Kidney (tissue), 14 donors: ENCODE results near the gene CNTN4. TPM values are rescaled to one million over a fixed set of nuclear protein-coding genes. Genes with fewer than 3 reads are reported as not detected.

ENCODE experiments used
- DNase-seq, 5 donors: peaks; one replicate each; pipeline ENCODE4 v3.0.0-alpha.2; 2013 to 2020
- FAIRE-seq: peaks from 2 replicates; lab custom pipeline; 2012; peaks lifted over from hg19 to GRCh38; lab: Jason Lieb, UNC
- H3K27ac ChIP-seq, 2 donors: one replicate each; pipeline ENCODE4 v1.7.0; 2013; ENCODE audit warnings: low read depth in 2 of 2, low read length in 2 of 2, inconsistent platforms in 1 of 2
- H3K27me3 ChIP-seq: one replicate; pipeline ENCODE4 v1.7.1; 2013; ENCODE audit warnings: low read length, inconsistent platforms; ENCODE audit not compliant: control insufficient read depth, insufficient read depth
- H3K36me3 ChIP-seq, 3 donors: one replicate each; pipeline versions ENCODE4 v1.7.0 to v1.7.1; 2013; ENCODE audit warnings: low read length in 3 of 3, control low read depth in 1 of 3, inconsistent platforms in 1 of 3; ENCODE audit not compliant: insufficient read depth in 3 of 3, control insufficient read depth in 2 of 3
- H3K4me1 ChIP-seq, 3 donors: one replicate each; pipeline versions ENCODE4 v1.7.0 to v1.7.1; 2013; ENCODE audit warnings: low read length in 3 of 3, inconsistent platforms in 1 of 3, low read depth in 1 of 3; ENCODE audit not compliant: control insufficient read depth in 2 of 3, insufficient read depth in 2 of 3
- H3K4me3 ChIP-seq, 3 donors: one replicate each; pipeline versions ENCODE4 v1.7.0 to v1.8.1; 2013; ENCODE audit warnings: low read length in 3 of 3, control low read depth in 1 of 3, inconsistent platforms in 1 of 3
- H3K9ac ChIP-seq, 3 donors: one replicate each; pipeline versions ENCODE4 v1.7.0 to v1.7.1; 2013; ENCODE audit warnings: low read length in 3 of 3, control low read depth in 1 of 3, inconsistent platforms in 1 of 3
- H3K9me3 ChIP-seq, 3 donors: one replicate each; pipeline versions ENCODE4 v1.7.0 to v1.7.1; 2013; ENCODE audit warnings: low read length in 3 of 3, control low read depth in 1 of 3, inconsistent platforms in 1 of 3; ENCODE audit not compliant: control insufficient read depth in 2 of 3, insufficient read depth in 1 of 3
- CTCF ChIP-seq: IDR thresholded peaks from 3 replicates; pipeline ENCODE4 v1.5.1; 2012; ENCODE audit warnings: mild to moderate bottlenecking, moderate library complexity, borderline replicate concordance; ENCODE audit not compliant: insufficient read depth; ENCODE audit errors: extremely low read depth
- intact Hi-C: fragments of 100-400 bp; cut with DNase I; formaldehyde crosslinking; loops from one replicate; pipeline ENCODE4 v1.11.1; 2022
- polyA plus RNA-seq: library from polyadenylated mRNA; stranded (reverse); fragments of 350-450 nt; fragmentation: Illumina TruSeq; extraction: RNeasy Lipid Tissue Mini Kit (QIAGEN cat#74804); gene quantifications from one replicate; pipeline ENCODE4 v1.2.3, GENCODE V29; 2014; ENCODE audit warnings: low read depth, low replicate concordance; ENCODE audit not compliant: insufficient read depth
- total RNA-seq: library from RNA; stranded (reverse); fragmentation: NEBNext Ultra II Directional; extraction: Animal tissue kit (Norgen Biotek cat#: 25700); gene quantifications from one replicate; pipeline ENCODE4 v1.2.1, GENCODE V29; 2021
- donor health status: control.
- donor health status: control.
- donor health status: control.
- donor health status: control.
- donor health status: control.
- donor health status: DM: yes; HTN: yes; CAD: no.
- donor health status: Normal renal cell carcinoma (clear cell type).

The CNTN4 gene
- total and polyA plus RNA-seq, 2 donors from 2014 or later: 2.2 to 13.4 TPM

GRCh38 chr3:3087716-3088465 lies 989.2 kb downstream of the CNTN4 start:
- Histone ChIP-seq H3K27ac (no peak overlapping the region), H3K4me3 (no peak overlapping the region), H3K36me3 (no peaks in the 10 kb centered on the region), H3K27me3 (no peaks in the 10 kb centered on the region), H3K9me3 (no peaks in the 10 kb centered on the region), H3K9ac (no peak overlapping the region), H3K4me1 (no peaks in the 10 kb centered on the region)
- no peak for FAIRE-seq
- no peak for DNase-seq
- TF ChIP-seq CTCF: no peak
- intact Hi-C loops: no loop called here

GRCh38 chr3:3089017-3089416 lies 990.4 kb downstream of the CNTN4 start:
- H3K27me3 ChIP-seq: no peaks in the 10 kb centered on the region
- DNase-seq: no peak
- no peak overlapping the region for H3K9ac ChIP-seq
- no peak for FAIRE-seq
- H3K27ac ChIP-seq: no peak overlapping the region
- no peaks in the 10 kb centered on the region for H3K4me1 ChIP-seq
- no peak overlapping the region for H3K4me3 ChIP-seq
- H3K9me3 ChIP-seq: no peaks in the 10 kb centered on the region
- intact Hi-C loops: no loop called here
- no peak for TF ChIP-seq CTCF
- no peaks in the 10 kb centered on the region for H3K36me3 ChIP-seq

GRCh38 chr3:3097958-3098357 lies 999.3 kb downstream of the CNTN4 start:
- intact Hi-C loops: no loop called here
- FAIRE-seq (no peak), DNase-seq (no peak)

More at GRCh38 chr3:3097958-3098357, 999.3 kb downstream of the CNTN4 start:
- H3K36me3 ChIP-seq: no peaks in the 10 kb centered on the region
- no peaks in the 10 kb centered on the region for H3K9me3 ChIP-seq
- no peaks in the 10 kb centered on the region for H3K27me3 ChIP-seq
- no peak overlapping the region for H3K9ac ChIP-seq
- no peak for TF ChIP-seq CTCF
- no peak overlapping the region for H3K27ac ChIP-seq
- no peak overlapping the region for H3K4me3 ChIP-seq
- no peaks in the 10 kb centered on the region for H3K4me1 ChIP-seq
